AG04449 (cell line): Measurements from ENCODE around the gene SAP25.

Source experiments
- CTCF ChIA-PET: fragments of 350-600 bp; formaldehyde crosslinking; extraction: SDS; loops from one replicate; lab custom pipeline; 2021; ENCODE audit warnings: antibody characterized with exemption; lab: Yijun Ruan, JAX
- POLR2A ChIA-PET: fragments of 400-600, 350-600 bp; formaldehyde crosslinking; extraction: SDS; loops from one replicate; lab custom pipeline; 2020; ENCODE audit warnings: antibody characterized with exemption, inconsistent platforms; lab: Yijun Ruan, JAX
- DNase-seq: peaks from one replicate; pipeline ENCODE4 v3.0.0-alpha.2; 2010; ENCODE audit warnings: low read depth, low spot score
- H3K4me3 ChIP-seq: 2 replicates; pipeline ENCODE4 v1.5.1; 2011; ENCODE audit warnings: low read depth, mild to moderate bottlenecking, control low read depth, low read length
- TF ChIP-seq, protein P1 (sequence below): IDR thresholded peaks from one replicate; pipeline ENCODE4 v1.5.1; 2011; ENCODE audit warnings: mild to moderate bottlenecking, moderate library complexity, low read length, control low read depth, inconsistent platforms; ENCODE audit not compliant: insufficient read depth; ENCODE audit errors: missing control alignments

SAP25 gene

DNA sequence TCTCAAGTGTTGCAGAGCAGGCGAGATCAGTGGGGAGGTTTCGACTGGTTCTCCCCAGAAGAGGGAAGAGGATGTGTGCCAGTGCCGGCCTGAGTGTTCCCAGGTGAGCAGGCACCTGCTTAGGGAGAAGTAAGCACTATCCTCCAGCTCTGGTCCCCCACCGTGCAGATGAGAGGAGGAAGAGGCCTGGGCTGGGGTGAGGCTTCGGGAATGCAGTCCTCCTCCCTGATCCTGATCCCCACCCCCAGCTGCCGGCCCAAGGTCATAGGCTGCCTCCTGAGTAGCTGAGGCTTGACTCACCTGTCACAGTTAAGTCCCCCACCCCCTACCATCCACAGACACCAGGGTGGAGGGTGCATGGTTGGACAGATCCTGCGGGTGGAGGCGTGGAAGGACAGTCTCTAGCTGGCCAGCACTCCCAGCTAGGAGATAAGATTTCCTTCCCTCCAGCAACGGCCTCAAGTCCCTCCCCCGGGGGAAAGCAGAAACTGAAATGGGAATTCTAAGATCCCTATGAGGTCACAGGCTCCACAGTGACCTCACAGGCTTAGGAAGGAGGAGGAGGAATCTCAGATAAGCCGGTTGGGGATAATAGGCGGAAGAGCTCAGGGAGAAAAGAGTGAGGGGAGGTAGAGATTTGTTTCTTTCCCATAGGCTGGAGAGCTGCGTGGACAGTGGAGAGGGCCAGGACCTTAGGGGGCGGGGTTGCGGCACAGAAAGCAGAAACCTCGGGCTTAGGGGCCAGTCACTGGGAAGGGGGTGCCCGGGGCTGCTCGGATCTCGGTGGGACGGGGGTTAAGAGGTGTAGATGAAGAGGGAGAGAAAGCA lies 11.2 kb upstream of the SAP25 start:
- ChIA-PET CTCF (interaction anchor here (0.8 to 13.2 kb wide), 13 partner anchors 11 to 268 kb away, joined by 3 to 138 read pairs (median 11); partner anchors contain the start of genes PCOLCE, POP7 and SLC12A9), POLR2A (interaction anchor here (0.6 to 3.8 kb wide), 12 partner anchors 9 to 301 kb away, joined by 3 to 48 read pairs (median 6); partner anchors contain the start of genes GIGYF1, MEPCE, PCOLCE and POP7)
- DNase-seq = no peak
- peak overlapping the region; percentile 84 for H3K4me3 ChIP-seq
- TF ChIP-seq, protein P1, sequence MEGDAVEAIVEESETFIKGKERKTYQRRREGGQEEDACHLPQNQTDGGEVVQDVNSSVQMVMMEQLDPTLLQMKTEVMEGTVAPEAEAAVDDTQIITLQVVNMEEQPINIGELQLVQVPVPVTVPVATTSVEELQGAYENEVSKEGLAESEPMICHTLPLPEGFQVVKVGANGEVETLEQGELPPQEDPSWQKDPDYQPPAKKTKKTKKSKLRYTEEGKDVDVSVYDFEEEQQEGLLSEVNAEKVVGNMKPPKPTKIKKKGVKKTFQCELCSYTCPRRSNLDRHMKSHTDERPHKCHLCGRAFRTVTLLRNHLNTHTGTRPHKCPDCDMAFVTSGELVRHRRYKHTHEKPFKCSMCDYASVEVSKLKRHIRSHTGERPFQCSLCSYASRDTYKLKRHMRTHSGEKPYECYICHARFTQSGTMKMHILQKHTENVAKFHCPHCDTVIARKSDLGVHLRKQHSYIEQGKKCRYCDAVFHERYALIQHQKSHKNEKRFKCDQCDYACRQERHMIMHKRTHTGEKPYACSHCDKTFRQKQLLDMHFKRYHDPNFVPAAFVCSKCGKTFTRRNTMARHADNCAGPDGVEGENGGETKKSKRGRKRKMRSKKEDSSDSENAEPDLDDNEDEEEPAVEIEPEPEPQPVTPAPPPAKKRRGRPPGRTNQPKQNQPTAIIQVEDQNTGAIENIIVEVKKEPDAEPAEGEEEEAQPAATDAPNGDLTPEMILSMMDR = no peak

DNA sequence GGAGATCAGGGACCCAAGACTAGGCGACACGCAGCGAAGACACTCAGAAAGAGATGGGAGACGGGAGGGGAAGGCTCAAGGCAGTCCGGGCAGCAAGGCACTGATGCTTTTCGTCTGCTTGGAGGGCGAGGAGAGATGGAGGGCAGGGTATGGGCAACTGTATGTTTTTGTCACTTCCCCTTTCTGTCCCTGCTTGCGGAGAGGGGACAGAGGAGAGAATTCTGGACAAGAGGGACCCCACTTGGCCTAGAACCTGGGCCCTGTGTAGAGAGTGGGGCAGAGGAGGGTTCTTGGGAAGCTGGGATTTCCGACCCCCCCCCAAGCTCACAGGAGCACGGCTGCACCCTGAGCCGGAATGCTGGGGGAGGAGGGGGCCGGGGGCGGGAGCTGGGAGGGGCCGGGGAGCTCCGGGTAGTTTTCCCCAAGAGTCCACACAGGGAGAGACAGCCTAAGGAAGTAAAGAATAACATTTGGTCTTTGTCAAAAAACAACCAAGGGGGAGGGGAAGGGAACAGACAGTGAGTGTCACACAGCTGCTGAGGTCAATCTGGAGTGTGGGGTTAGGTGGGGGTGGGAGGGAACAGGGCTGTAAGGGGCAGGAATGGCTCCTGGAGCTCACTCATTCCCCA lies 10.5 kb upstream of the SAP25 start:
- ChIA-PET CTCF (interaction anchor here (0.9 to 13.2 kb wide), 7 partner anchors 11 to 268 kb away, joined by 3 to 138 read pairs (median 11); partner anchors contain the start of genes PCOLCE and SLC12A9), POLR2A (interaction anchor here (0.9 to 3.8 kb wide), 7 partner anchors 8 to 155 kb away, joined by 3 to 48 read pairs (median 6); partner anchors contain the start of genes MEPCE, PCOLCE, POP7 and ZCWPW1)
- peak overlapping the region; percentile 84 for H3K4me3 ChIP-seq
- TF ChIP-seq, protein P1 = no peak
- no peak for DNase-seq

DNA sequence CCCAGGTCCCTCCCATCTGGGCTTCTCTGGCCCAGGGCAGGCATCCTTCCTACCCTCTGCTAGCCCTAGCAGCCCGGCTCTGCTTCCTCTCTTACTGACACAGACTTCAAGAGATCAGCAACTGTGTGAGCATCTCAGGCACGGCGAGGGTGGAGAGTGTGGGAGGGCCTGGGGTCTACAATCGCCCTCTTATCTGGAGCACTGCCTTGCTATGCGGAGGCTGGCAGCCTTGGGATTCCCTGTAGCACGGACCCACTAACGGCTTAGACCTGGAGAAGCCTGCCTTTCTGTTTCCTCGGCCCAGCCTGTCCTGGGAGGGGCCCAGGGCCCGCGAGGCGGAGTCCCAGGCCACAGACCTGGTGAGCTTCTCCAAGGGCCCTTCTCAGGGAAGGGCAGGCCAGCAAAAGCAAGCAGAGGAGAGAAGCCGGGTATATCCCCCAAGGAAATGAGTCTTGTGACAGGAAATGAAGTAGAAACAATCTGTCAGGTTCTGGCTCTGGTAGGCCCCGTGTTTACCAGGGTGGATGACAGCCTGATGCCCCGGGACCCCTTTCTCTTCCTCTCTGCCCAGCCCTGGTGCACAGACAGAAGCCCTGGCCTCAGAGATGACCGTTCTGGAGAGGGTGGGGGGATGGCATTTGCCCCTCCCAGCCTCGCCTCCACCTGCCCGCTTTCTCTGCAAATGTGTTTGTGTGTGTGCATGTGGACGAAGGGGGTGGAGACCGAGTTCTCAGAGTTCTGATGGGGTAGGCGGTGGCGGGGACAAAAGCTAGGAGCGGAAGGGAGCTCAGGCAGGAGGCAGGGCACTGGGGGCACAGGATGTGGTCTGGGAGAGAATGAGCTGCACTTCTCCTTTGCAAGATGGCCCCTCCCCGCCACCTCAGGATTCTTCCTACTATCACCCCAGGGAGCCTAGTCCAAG lies 9.7 kb upstream of the SAP25 start:
- ChIA-PET CTCF (interaction anchor here (1.1 to 13.2 kb wide), 7 partner anchors 11 to 114 kb away, joined by 3 to 138 read pairs (median 8); partner anchors contain the start of gene PCOLCE), POLR2A (interaction anchor here (3.2 to 3.8 kb wide), 2 partner anchors 19 to 122 kb away, joined by 8 to 48 read pairs; partner anchors contain the start of genes PCOLCE and POP7)
- DNase-seq = no peak
- TF ChIP-seq, protein P1 = no peak
- H3K4me3 ChIP-seq = peak overlapping the region; percentile 38

DNA sequence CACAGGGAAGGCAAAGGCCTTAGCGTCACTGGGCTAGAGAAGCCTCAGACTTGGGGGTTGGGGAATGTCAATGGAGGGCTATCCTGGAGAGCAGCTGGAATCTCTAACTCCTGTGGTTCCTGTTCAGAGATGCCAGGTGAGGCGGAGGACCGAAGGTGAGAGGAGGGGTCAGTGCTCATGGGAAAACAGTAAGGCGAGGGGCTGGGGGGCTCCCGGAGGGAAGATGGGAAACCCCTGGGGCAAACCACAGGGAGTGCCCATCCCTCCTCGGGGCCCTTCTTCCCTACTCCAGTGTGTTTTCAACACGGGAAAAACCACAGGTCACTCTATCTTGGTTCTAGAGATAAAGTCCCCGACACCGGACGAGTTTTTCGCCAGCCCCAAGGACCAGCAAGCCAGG lies 8.9 kb upstream of the SAP25 start:
- ChIA-PET POLR2A (no interaction called here), CTCF (interaction anchor here (1.1 to 13.2 kb wide), 3 partner anchors 20 to 114 kb away, joined by 3 to 138 read pairs (median 7); no protein-coding TSS in a partner anchor)
- TF ChIP-seq, protein P1 = no peak
- no peak overlapping the region for H3K4me3 ChIP-seq
- DNase-seq = no peak

DNA sequence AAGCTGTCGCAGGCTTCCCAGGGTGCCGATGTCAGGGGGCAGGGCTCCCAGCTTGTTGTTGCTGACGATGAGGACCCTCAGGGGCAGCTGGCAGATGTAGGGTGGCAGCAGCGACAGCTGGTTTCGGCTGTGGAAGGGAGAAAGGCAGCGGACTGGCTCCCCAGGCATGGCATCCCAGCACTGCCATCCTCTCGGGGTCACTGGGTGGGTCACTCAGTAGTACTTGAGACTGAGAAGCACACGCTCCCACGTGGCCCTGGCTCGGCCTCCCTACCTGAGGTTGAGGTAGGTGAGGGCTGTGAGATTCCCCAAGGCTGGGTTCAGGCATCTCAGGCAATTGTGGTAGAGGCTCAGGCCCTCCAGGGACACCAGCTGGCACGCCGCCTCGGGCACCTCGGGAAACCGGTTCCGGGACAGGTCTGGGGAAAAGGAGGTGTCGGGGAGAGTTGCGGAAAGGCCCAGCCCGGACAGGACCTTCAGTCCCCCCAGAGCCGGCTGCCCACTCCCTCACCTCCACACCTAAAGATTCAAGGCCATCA lies 8.4 kb upstream of the SAP25 start:
- ChIA-PET POLR2A (no interaction called here), CTCF (interaction anchor here (1.0 to 13.2 kb wide), 5 partner anchors 11 to 113 kb away, joined by 3 to 138 read pairs (median 6); no protein-coding TSS in a partner anchor)
- DNase-seq = no peak
- H3K4me3 ChIP-seq = no peak overlapping the region
- TF ChIP-seq, protein P1 = no peak
